H1 (cell line): ENCODE data around the gene RFFL. TPM values are rescaled to one million over a fixed set of nuclear protein-coding genes. Genes with fewer than 3 reads are reported as not detected.
A peak's percentile ranks its signal among the peaks of the same experiment; 100 is the strongest.

Source experiments
- ASH2L ChIP-seq: fragments of 200-600, 300-600 bp; sonication (generic); IDR thresholded peaks from one replicate; pipeline ENCODE4 v1.7.1; 2017; ENCODE audit warnings: low read length
- ATF3 ChIP-seq: IDR thresholded peaks from 2 replicates; pipeline ENCODE4 v1.6.1; 2011; ENCODE audit warnings: low read depth, mild to moderate bottlenecking, low read length; ENCODE audit not compliant: insufficient read depth
- BACH1 ChIP-seq: IDR thresholded peaks from 2 replicates; pipeline ENCODE4 v1.6.1; 2012; ENCODE audit warnings: low read length, improper control_type of control experiment
- CBX8 ChIP-seq: fragments of 300-800, 300-1000 bp; sonication (generic); IDR thresholded peaks from 2 replicates; pipeline ENCODE4 v1.7.1; 2016; ENCODE audit warnings: low read depth, low read length, borderline replicate concordance
- CEBPB ChIP-seq: IDR thresholded peaks from 2 replicates; pipeline ENCODE4 v1.6.1; 2012; ENCODE audit warnings: low read depth, low read length
- CHD1 ChIP-seq: IDR thresholded peaks from 2 replicates; pipeline ENCODE4 v1.6.1; 2012; ENCODE audit warnings: low read depth, low read length, improper control_type of control experiment
- CTCF ChIP-seq, 3 experiments: IDR thresholded peaks; 1 replicate in 2 of 3; 2 replicates in 1 of 3; pipeline versions ENCODE4 v1.5.1 to v1.6.1; 2011; ENCODE audit warnings: low read length in 3 of 3, mild to moderate bottlenecking in 3 of 3, inconsistent platforms in 2 of 3, low read depth in 1 of 3, moderate library complexity in 1 of 3; ENCODE audit not compliant: insufficient read depth in 1 of 3; ENCODE audit errors: control extremely low read depth in 1 of 3
- EGR1 ChIP-seq: IDR thresholded peaks from 2 replicates; pipeline ENCODE4 v1.6.1; 2011; ENCODE audit warnings: low read depth, low read length, borderline replicate concordance
- EZH2 ChIP-seq: fragments of 200-600 bp; sonication (generic); IDR thresholded peaks from 2 replicates; pipeline ENCODE4 v1.7.1; 2012; ENCODE audit warnings: low read depth, mild to moderate bottlenecking, moderate library complexity, low read length, inconsistent platforms; ENCODE audit not compliant: severe bottlenecking
- FOSL1 ChIP-seq: IDR thresholded peaks from 2 replicates; pipeline ENCODE4 v1.6.1; 2011; ENCODE audit warnings: mild to moderate bottlenecking, low read depth, low read length, moderate library complexity; ENCODE audit not compliant: insufficient read depth
- GABPA ChIP-seq: IDR thresholded peaks from 2 replicates; pipeline ENCODE4 v1.6.1; 2011; ENCODE audit warnings: mild to moderate bottlenecking, low read length, moderate library complexity, borderline replicate concordance; ENCODE audit not compliant: insufficient read depth
- GTF2F1 ChIP-seq: IDR thresholded peaks from 2 replicates; pipeline ENCODE4 v1.6.1; 2012; ENCODE audit warnings: low read depth, low read length, improper control_type of control experiment, borderline replicate concordance
- HDAC2 ChIP-seq, 2 experiments: fragments of 300-600 bp in 1 of 2; sonication (generic) in 1 of 2; IDR thresholded peaks; 2 replicates each; pipeline ENCODE4 v1.6.1; 2011 to 2012; ENCODE audit warnings: low read depth in 2 of 2, low read length in 2 of 2, mild to moderate bottlenecking in 2 of 2, moderate library complexity in 2 of 2, borderline replicate concordance in 1 of 2, inconsistent platforms in 1 of 2
- KDM1A ChIP-seq: fragments of 200-600, 300-600 bp; sonication (generic); IDR thresholded peaks from 2 replicates; pipeline ENCODE4 v1.7.1; 2016; ENCODE audit warnings: mild to moderate bottlenecking, low read length, borderline replicate concordance
- MAFK ChIP-seq: IDR thresholded peaks from 2 replicates; pipeline ENCODE4 v1.6.1; 2012; ENCODE audit warnings: low read depth, mild to moderate bottlenecking, improper control_type of control experiment, low read length
- NRF1 ChIP-seq: IDR thresholded peaks from 2 replicates; pipeline ENCODE4 v1.6.1; 2011; ENCODE audit warnings: mild to moderate bottlenecking, low read depth, low read length, improper control_type of control experiment
- PHF8 ChIP-seq: fragments of 200-600 bp; sonication (generic); conservative IDR thresholded peaks from 2 replicates; pipeline ENCODE4 v1.7.1; 2012; ENCODE audit warnings: low read depth, mild to moderate bottlenecking, inconsistent platforms, low read length, moderate library complexity
- RAD21 ChIP-seq, 2 experiments: IDR thresholded peaks in 1 of 2; conservative IDR thresholded peaks in 1 of 2; 2 replicates each; pipeline ENCODE4 v1.6.1; 2011; ENCODE audit warnings: low read depth in 2 of 2, low read length in 2 of 2, improper control_type of control experiment in 1 of 2, inconsistent platforms in 1 of 2, mild to moderate bottlenecking in 1 of 2, moderate library complexity in 1 of 2
- SIN3A ChIP-seq, 2 experiments: IDR thresholded peaks in 1 of 2; conservative IDR thresholded peaks in 1 of 2; 2 replicates each; pipeline ENCODE4 v1.6.1; 2011 to 2012; ENCODE audit warnings: low read length in 2 of 2, improper control_type of control experiment in 1 of 2, low read depth in 1 of 2, mild to moderate bottlenecking in 1 of 2
- SUZ12 ChIP-seq: fragments of 200-600 bp; sonication (generic); IDR thresholded peaks from 2 replicates; pipeline ENCODE4 v1.6.1; 2012; ENCODE audit warnings: mild to moderate bottlenecking, inconsistent platforms, low read length, moderate library complexity, mixed read lengths
- TBP ChIP-seq: IDR thresholded peaks from 2 replicates; pipeline ENCODE4 v1.6.1; 2011; ENCODE audit warnings: low read depth, low read length, improper control_type of control experiment
- polyA plus RNA-seq, 7 experiments: library from polyadenylated mRNA; depleted of rRNA in 3 of 7; stranded (reverse) in 5 of 7; unstranded in 2 of 7; fragments of >200 nt in 5 of 7; fragments of 200-250 nt in 2 of 7; gene quantifications; 1 replicate in 5 of 7; 2 replicates in 1 of 7; 4 replicates in 1 of 7; pipeline versions ENCODE4 v1.2.1 to v1.2.3, GENCODE V29; 2011 to 2013; ENCODE audit warnings: missing spikeins in 2 of 7, mixed read lengths in 2 of 7
- total RNA-seq: library from RNA; stranded (reverse); fragmentation: NEBNext Ultra II Directional; extraction: Animal tissue kit (Norgen Biotek cat#: 25700); gene quantifications from 2 replicates; pipeline ENCODE4 v1.2.1, GENCODE V29; 2021

RFFL gene
- total and polyA plus RNA-seq, 2 of the 8 experiments (the other 6 are each of a cell fraction or from before 2014, with no cell fraction given): 14.0 to 24.5 TPM

- no peak for TF ChIP-seq ATF3
- no peak for TF ChIP-seq GABPA
- TF ChIP-seq HDAC2 (IDR thresholded peaks at IDR 0.05; ENCODE audit: borderline replicate concordance in 1 of 2, low read depth in 2 of 2, low read length in 2 of 2): no peak
- TF ChIP-seq SUZ12: no peak
- peak; percentile 74 for TF ChIP-seq MAFK
- no peak for TF ChIP-seq NRF1
- TF ChIP-seq CEBPB: no peak
- TF ChIP-seq BACH1: peak; percentile 88
- TF ChIP-seq KDM1A: no peak
- no peak for TF ChIP-seq SIN3A (conservative IDR thresholded peaks at IDR 0.05 in 1 of 2, IDR thresholded peaks at IDR 0.05 in 1 of 2; ENCODE audit: low read depth in 1 of 2, low read length in 2 of 2)
- TF ChIP-seq GTF2F1: no peak
- TF ChIP-seq CTCF (IDR thresholded peaks at IDR 0.05; ENCODE audit: control extremely low read depth in 1 of 3, insufficient read depth in 1 of 3, low read depth in 1 of 3, low read length in 3 of 3): no peak
- no peak for TF ChIP-seq RAD21 (IDR thresholded peaks at IDR 0.05 in 1 of 2, conservative IDR thresholded peaks at IDR 0.05 in 1 of 2; ENCODE audit: low read depth in 2 of 2, low read length in 2 of 2)
- no peak for TF ChIP-seq CHD1
- no peak for TF ChIP-seq CBX8
- no peak for TF ChIP-seq ASH2L
- TF ChIP-seq FOSL1: no peak
- no peak for TF ChIP-seq TBP
- TF ChIP-seq PHF8: no peak
- TF ChIP-seq EZH2: no peak
- no peak for TF ChIP-seq EGR1
These were observed 26.2 kb upstream of the RFFL start (continued) for GRCh38 chr17:35089586-35090296.
